ENCODE measurements around the gene MVB12B.

- TF ChIP-seq PREB (CRISPR knock-in tag; IDR thresholded peaks at IDR 0.05; ENCODE audit: borderline replicate concordance) = no peak
- TF ChIP-seq, protein P1, sequence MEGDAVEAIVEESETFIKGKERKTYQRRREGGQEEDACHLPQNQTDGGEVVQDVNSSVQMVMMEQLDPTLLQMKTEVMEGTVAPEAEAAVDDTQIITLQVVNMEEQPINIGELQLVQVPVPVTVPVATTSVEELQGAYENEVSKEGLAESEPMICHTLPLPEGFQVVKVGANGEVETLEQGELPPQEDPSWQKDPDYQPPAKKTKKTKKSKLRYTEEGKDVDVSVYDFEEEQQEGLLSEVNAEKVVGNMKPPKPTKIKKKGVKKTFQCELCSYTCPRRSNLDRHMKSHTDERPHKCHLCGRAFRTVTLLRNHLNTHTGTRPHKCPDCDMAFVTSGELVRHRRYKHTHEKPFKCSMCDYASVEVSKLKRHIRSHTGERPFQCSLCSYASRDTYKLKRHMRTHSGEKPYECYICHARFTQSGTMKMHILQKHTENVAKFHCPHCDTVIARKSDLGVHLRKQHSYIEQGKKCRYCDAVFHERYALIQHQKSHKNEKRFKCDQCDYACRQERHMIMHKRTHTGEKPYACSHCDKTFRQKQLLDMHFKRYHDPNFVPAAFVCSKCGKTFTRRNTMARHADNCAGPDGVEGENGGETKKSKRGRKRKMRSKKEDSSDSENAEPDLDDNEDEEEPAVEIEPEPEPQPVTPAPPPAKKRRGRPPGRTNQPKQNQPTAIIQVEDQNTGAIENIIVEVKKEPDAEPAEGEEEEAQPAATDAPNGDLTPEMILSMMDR (IDR thresholded peaks at IDR 0.05) = no peak
- no peak for TF ChIP-seq NR3C1 (CRISPR knock-in tag; conservative IDR thresholded peaks at IDR 0.05; ENCODE audit: low read depth)
- no peak for TF ChIP-seq ZNF512 (CRISPR knock-in tag; IDR thresholded peaks at IDR 0.05; ENCODE audit: borderline replicate concordance)
- TF ChIP-seq ETV6 (CRISPR knock-in tag; IDR thresholded peaks at IDR 0.05) = no peak
- no peak for TF ChIP-seq ZBTB43 (CRISPR knock-in tag; IDR thresholded peaks at IDR 0.05)
- TF ChIP-seq, protein P2, sequence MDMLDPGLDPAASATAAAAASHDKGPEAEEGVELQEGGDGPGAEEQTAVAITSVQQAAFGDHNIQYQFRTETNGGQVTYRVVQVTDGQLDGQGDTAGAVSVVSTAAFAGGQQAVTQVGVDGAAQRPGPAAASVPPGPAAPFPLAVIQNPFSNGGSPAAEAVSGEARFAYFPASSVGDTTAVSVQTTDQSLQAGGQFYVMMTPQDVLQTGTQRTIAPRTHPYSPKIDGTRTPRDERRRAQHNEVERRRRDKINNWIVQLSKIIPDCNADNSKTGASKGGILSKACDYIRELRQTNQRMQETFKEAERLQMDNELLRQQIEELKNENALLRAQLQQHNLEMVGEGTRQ (CRISPR knock-in tag; IDR thresholded peaks at IDR 0.05) = no peak
- TF ChIP-seq ZNF423 (CRISPR knock-in tag; IDR thresholded peaks at IDR 0.05) = no peak
- no peak for TF ChIP-seq CREB1 (CRISPR knock-in tag; IDR thresholded peaks at IDR 0.05)
- TF ChIP-seq TEAD4 (CRISPR knock-in tag; IDR thresholded peaks at IDR 0.05) = no peak
- TF ChIP-seq, protein P3, sequence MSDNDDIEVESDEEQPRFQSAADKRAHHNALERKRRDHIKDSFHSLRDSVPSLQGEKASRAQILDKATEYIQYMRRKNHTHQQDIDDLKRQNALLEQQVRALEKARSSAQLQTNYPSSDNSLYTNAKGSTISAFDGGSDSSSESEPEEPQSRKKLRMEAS (CRISPR knock-in tag; IDR thresholded peaks at IDR 0.05) = no peak
- no peak for TF ChIP-seq JUN (CRISPR knock-in tag; IDR thresholded peaks at IDR 0.05)
- no peak for TF ChIP-seq KAT7 (CRISPR knock-in tag; IDR thresholded peaks at IDR 0.05; ENCODE audit: borderline replicate concordance)
These were observed 92.8 kb downstream of the MVB12B start for GRCh38 chr9:126419475-126419874.

Data from WTC11 (cell line).